Muscle layer of duodenum (tissue), 2 donors: ENCODE measurements around the gene MRTFB.
"Not testable (repeated sequence)": the region's sequence is repeated elsewhere in the genome, so short reads cannot be mapped to it uniquely, and the experiment has no call there.

ENCODE experiments used
- H3K27ac ChIP-seq: one replicate; pipeline ENCODE4 v1.7.0; 2013; ENCODE audit warnings: mild to moderate bottlenecking, low read length
- H3K27me3 ChIP-seq: one replicate; pipeline ENCODE4 v1.7.0; 2013; ENCODE audit warnings: low read depth, mild to moderate bottlenecking, control low read depth, low read length
- H3K36me3 ChIP-seq, 2 donors: one replicate each; pipeline ENCODE4 v1.7.0; 2013; ENCODE audit warnings: low read length in 2 of 2, control low read depth in 1 of 2, mild to moderate bottlenecking in 1 of 2; ENCODE audit not compliant: insufficient read depth in 2 of 2, control insufficient read depth in 1 of 2
- H3K4me1 ChIP-seq, 2 donors: one replicate each; pipeline ENCODE4 v1.7.0; 2013; ENCODE audit warnings: low read length in 2 of 2, mild to moderate bottlenecking in 2 of 2, control low read depth in 1 of 2, moderate library complexity in 1 of 2; ENCODE audit not compliant: insufficient read depth in 2 of 2, control insufficient read depth in 1 of 2
- H3K4me3 ChIP-seq, 2 donors: one replicate each; pipeline ENCODE4 v1.7.0; 2013; ENCODE audit warnings: low read length in 2 of 2, low read depth in 1 of 2, mild to moderate bottlenecking in 1 of 2
- H3K9me3 ChIP-seq, 2 donors: one replicate each; pipeline ENCODE4 v1.7.0; 2013; ENCODE audit warnings: low read length in 2 of 2, control low read depth in 1 of 2, mild to moderate bottlenecking in 1 of 2; ENCODE audit not compliant: control insufficient read depth in 1 of 2
- donor health status: healthy.

The MRTFB gene

GRCh38 chr16:14122430-14122829 lies 51.3 kb downstream of the MRTFB start:
- H3K4me1 ChIP-seq, H3K36me3 ChIP-seq, H3K27ac ChIP-seq, H3K27me3 ChIP-seq, H3K4me3 ChIP-seq, H3K9me3 ChIP-seq: not testable (repeated sequence)

GRCh38 chr16:14125000-14125681 lies 54.0 kb downstream of the MRTFB start:
- Histone ChIP-seq H3K36me3 (no peaks in the 10 kb centered on the region), H3K27ac (no peak overlapping the region)

GRCh38 chr16:14125708-14126107 lies 54.6 kb downstream of the MRTFB start:
- Histone ChIP-seq H3K27me3 (no peaks in the 10 kb centered on the region), H3K9me3 (no peaks in the 10 kb centered on the region), H3K4me1 (no peaks in the 10 kb centered on the region), H3K36me3 (no peaks in the 10 kb centered on the region), H3K4me3 (no peak overlapping the region), H3K27ac (no peak overlapping the region)

More at GRCh38 chr16:14125000-14125681, 54.0 kb downstream of the MRTFB start:
- Histone ChIP-seq H3K4me3 (no peak overlapping the region), H3K4me1 (no peaks in the 10 kb centered on the region), H3K27me3 (no peaks in the 10 kb centered on the region), H3K9me3 (no peaks in the 10 kb centered on the region)

- Histone ChIP-seq H3K4me3 (no peak overlapping the region), H3K9me3 (no peaks in the 10 kb centered on the region), H3K27me3 (no peaks in the 10 kb centered on the region), H3K36me3 (no peaks in the 10 kb centered on the region), H3K27ac (no peak overlapping the region), H3K4me1 (no peaks in the 10 kb centered on the region)
These were observed 57.0 kb downstream of the MRTFB start for GRCh38 chr16:14128097-14128496.

GRCh38 chr16:14129502-14129901 lies 58.4 kb downstream of the MRTFB start:
- H3K9me3 ChIP-seq, result no peaks in the 10 kb centered on the region
- no peaks in the 10 kb centered on the region for H3K27me3 ChIP-seq
- H3K4me1 ChIP-seq, result peaks cover 0 to 4% of the 10 kb centered on the region in 2 donors
- no peaks in the 10 kb centered on the region for H3K36me3 ChIP-seq
- no peak overlapping the region for H3K27ac ChIP-seq
- H3K4me3 ChIP-seq, result no peak overlapping the region

- Histone ChIP-seq H3K4me1 (peaks cover 0 to 4% of the 10 kb centered on the region in 2 donors), H3K36me3 (no peaks in the 10 kb centered on the region), H3K4me3 (no peak overlapping the region), H3K27me3 (no peaks in the 10 kb centered on the region), H3K9me3 (no peaks in the 10 kb centered on the region), H3K27ac (no peak overlapping the region)
These were observed 60.9 kb downstream of the MRTFB start for GRCh38 chr16:14131774-14132695.

GRCh38 chr16:14132696-14133048 lies 61.6 kb downstream of the MRTFB start:
- no peaks in the 10 kb centered on the region for H3K36me3 ChIP-seq
- no peaks in the 10 kb centered on the region for H3K9me3 ChIP-seq
- H3K4me3 ChIP-seq, result no peak overlapping the region
- H3K27me3 ChIP-seq, result no peaks in the 10 kb centered on the region
- H3K27ac ChIP-seq, result no peak overlapping the region
- peaks cover 0 to 4% of the 10 kb centered on the region in 2 donors for H3K4me1 ChIP-seq

GRCh38 chr16:14133907-14134306 lies 62.8 kb downstream of the MRTFB start:
- Histone ChIP-seq H3K4me3 (no peak overlapping the region), H3K9me3 (no peaks in the 10 kb centered on the region), H3K27ac (no peak overlapping the region), H3K4me1 (peaks cover 0 to 4% of the 10 kb centered on the region in 2 donors), H3K36me3 (no peaks in the 10 kb centered on the region), H3K27me3 (no peaks in the 10 kb centered on the region)

GRCh38 chr16:14135704-14136103 lies 64.6 kb downstream of the MRTFB start:
- Histone ChIP-seq H3K27ac (no peak overlapping the region), H3K27me3 (no peaks in the 10 kb centered on the region), H3K36me3 (peaks cover 0 to 3% of the 10 kb centered on the region in 2 donors), H3K4me1 (peaks cover 0 to 4% of the 10 kb centered on the region in 2 donors), H3K4me3 (no peak overlapping the region), H3K9me3 (peaks cover 0 to 2% of the 10 kb centered on the region in 2 donors)

- H3K27ac ChIP-seq, result no peak overlapping the region
- no peaks in the 10 kb centered on the region for H3K27me3 ChIP-seq
- no peak overlapping the region for H3K4me3 ChIP-seq
- peaks cover 0 to 2% of the 10 kb centered on the region in 2 donors for H3K9me3 ChIP-seq
- H3K36me3 ChIP-seq, result peaks cover 0 to 3% of the 10 kb centered on the region in 2 donors
- no peaks in the 10 kb centered on the region for H3K4me1 ChIP-seq
These were observed 68.8 kb downstream of the MRTFB start for GRCh38 chr16:14139872-14140271.

GRCh38 chr16:14140923-14141322 lies 69.8 kb downstream of the MRTFB start:
- Histone ChIP-seq H3K4me3 (no peak overlapping the region), H3K27ac (no peak overlapping the region), H3K27me3 (no peaks in the 10 kb centered on the region), H3K9me3 (peaks cover 0 to 2% of the 10 kb centered on the region in 2 donors), H3K4me1 (no peaks in the 10 kb centered on the region), H3K36me3 (peaks cover 0 to 3% of the 10 kb centered on the region in 2 donors)
